ENCODE data around the gene RALB.

Gene RALB

DNA sequence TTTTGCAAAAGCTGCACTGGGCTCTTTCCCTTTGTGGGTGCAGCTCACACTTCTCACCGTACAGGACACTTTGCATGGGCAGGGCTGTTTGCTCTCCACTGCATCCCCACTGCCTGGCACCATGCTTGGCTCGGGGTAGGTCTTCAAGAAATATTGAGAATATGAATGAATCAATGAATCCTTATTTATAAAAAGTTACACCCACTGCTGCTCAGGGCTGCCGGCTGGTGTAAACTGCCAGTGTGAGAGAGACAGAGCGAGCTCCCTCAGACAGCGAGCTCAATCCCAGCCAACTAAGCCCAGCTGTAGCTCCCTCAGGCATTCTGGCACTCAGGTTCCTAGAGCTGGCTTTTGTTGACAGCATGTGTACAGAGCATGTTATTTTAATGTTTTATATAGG, 32.9 kb upstream of the RALB start:
- Histone ChIP-seq H3K27me3 (ENCODE audit: control insufficient read depth, insufficient read depth, low read length) (no peaks in the 10 kb centered on the region), H3K36me3 (ENCODE audit: control insufficient read depth, insufficient read depth, low read length) (no peaks in the 10 kb centered on the region), H3K4me3 (ENCODE audit: low read length) (no peak overlapping the region), H3K9ac (ENCODE audit: low read length) (no peak overlapping the region), H3K4me1 (ENCODE audit: control insufficient read depth, insufficient read depth, low read length) (peaks cover 10% of the 10 kb centered on the region), H3K27ac (ENCODE audit: low read depth, low read length) (no peak overlapping the region)

DNA sequence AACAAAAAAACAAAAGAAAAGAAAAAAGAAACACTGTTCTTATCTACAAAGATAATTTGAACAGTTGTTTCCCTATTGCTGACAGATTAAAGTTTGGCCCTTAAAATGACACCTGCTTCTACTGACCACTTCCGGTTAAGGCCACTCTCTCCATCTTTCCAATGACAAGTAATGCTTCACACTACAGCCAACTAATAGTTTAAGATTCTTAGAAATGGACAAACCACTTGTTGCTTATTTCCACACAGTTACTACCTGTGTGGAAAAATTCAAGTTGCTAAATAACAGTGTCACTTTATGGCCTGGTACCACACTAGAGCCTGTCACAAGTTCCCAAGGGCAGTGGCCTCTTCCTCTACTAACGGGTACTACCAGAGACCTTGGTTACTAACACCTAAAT, 31.9 kb upstream of the RALB start:
- Histone ChIP-seq H3K27ac (ENCODE audit: low read depth, low read length) (no peak overlapping the region), H3K9ac (ENCODE audit: low read length) (no peak overlapping the region), H3K36me3 (ENCODE audit: control insufficient read depth, insufficient read depth, low read length) (no peaks in the 10 kb centered on the region), H3K27me3 (ENCODE audit: control insufficient read depth, insufficient read depth, low read length) (no peaks in the 10 kb centered on the region), H3K4me3 (ENCODE audit: low read length) (no peak overlapping the region), H3K4me1 (ENCODE audit: control insufficient read depth, insufficient read depth, low read length) (peaks cover 10% of the 10 kb centered on the region)

DNA sequence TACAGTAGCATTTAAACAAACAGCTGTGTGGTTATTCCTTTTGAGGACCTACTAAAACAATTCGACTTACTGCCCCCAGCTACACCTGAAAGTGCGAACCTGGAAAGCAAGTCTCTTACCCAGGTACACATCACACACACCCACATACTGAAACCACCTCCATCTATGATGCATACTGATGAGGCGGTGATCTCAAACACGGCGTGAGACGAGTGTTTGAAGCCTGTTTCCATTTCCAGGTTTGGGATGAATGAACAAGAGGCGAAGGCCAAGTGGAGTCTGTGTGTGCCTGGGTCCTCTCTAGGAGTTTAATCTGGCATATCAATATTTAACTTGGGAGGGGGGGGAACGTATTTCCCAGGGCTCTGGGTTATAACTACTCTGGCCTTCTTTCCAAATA, 31.0 kb upstream of the RALB start:
- Histone ChIP-seq H3K27me3 (ENCODE audit: control insufficient read depth, insufficient read depth, low read length) (no peaks in the 10 kb centered on the region), H3K27ac (ENCODE audit: low read depth, low read length) (no peak overlapping the region), H3K4me1 (ENCODE audit: control insufficient read depth, insufficient read depth, low read length) (peaks cover 10% of the 10 kb centered on the region), H3K36me3 (ENCODE audit: control insufficient read depth, insufficient read depth, low read length) (no peaks in the 10 kb centered on the region), H3K9ac (ENCODE audit: low read length) (no peak overlapping the region), H3K4me3 (ENCODE audit: low read length) (no peak overlapping the region)

DNA sequence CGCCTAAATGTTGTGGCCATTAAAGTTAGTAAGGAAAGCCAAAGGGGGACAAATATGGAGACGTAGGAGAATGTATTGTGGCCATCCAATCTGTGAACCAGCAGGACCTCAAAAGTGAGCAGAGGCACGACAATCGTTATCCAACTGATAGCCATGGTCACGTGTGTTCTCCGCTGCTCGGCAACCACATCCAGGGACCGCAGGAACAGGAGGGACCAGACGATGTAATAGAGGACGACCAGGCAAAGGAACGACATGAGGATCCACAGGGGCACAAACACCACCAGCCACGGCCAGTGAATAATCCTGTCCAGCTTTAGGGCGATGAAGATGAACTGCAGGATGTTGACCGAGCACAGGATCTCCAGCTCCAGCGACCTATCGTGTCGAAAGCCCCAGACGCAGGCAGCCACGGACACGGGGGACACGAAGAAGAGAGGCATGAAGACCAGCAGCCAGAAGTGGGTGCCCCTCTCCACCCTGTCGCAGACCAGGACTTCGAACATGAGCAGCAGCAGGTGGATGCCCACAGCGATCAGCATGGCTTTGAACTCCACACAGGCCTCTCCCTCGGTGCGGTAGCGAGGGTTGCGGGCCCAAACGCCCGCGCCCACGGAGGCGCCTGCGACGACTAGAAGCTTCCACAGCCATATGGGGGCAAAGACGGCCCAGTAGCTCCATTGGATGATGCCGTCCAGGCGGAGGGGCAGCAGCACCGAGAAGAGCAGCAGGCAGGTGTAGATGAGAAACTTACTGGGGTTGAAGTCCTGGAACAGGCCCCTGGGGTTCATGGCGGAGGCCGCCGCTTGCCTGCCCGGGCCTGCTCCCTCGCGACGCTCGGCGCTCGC, 30.2 kb upstream of the RALB start:
- peak overlapping the region; percentile 16 for H3K9ac ChIP-seq (ENCODE audit: low read length)
- peak overlapping the region; percentile 93 for H3K27ac ChIP-seq (ENCODE audit: low read depth, low read length)
- no peaks in the 10 kb centered on the region for H3K27me3 ChIP-seq (ENCODE audit: control insufficient read depth, insufficient read depth, low read length)
- H3K36me3 ChIP-seq (ENCODE audit: control insufficient read depth, insufficient read depth, low read length), result no peaks in the 10 kb centered on the region
- peak overlapping the region; percentile 72 for H3K4me3 ChIP-seq (ENCODE audit: low read length)
- H3K4me1 ChIP-seq (ENCODE audit: control insufficient read depth, insufficient read depth, low read length), result peaks cover 10% of the 10 kb centered on the region

DNA sequence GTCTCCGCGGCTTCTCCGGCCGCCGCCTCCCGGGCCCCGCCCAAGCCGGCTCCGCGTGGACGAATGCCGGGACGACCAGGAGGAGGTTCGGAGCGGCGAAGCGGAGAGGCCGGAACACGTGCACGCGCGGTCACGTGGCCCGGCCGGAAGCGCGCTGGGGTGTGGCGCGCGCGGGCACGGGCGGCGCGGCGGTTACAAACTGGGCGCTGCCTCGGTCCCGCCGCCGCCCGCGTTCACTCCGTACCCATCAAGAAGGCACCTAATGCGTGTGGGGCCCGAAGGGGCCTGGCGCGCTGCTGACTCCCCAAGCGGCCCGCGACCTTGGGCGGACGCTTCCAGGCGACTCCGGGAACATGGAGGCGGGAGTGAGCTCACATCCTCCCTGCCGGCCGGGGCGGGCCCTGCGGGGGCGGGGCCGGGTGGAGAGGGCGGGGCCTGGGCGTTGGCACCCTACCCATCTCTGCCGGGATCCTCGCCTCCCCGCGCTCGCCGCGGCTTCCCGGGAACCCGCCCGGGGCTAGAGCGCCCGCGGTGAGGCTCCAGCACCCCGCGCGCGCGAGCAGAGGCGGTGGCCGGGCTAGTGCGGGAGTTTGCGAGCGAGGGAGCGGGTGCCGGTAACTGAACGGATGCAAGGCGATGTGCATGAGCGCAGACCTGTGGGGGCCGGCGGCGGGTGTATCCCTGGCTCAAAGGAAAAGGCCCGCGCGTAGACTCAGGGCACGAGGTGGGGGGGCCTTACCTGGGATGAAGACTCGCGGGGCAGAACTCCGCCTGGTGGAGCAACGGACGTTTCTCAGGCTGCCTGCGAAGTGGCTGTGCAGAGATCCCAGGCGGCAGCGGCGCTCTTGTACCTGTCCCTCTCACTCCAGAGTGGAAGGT, 29.4 kb upstream of the RALB start, which contains the start of gene TMEM185B:
TSS of gene TMEM185B (minus strand) at position 367 of the 879 bp plus-strand sequence. CDS start 424 bp downstream, outside the sequence.
- H3K27me3 ChIP-seq (ENCODE audit: control insufficient read depth, insufficient read depth, low read length), result no peaks in the 10 kb centered on the region
- H3K36me3 ChIP-seq (ENCODE audit: control insufficient read depth, insufficient read depth, low read length), result no peaks in the 10 kb centered on the region
- peak within 1 kb of the TSS; percentile 93 for H3K27ac ChIP-seq (ENCODE audit: low read depth, low read length)
- H3K4me3 ChIP-seq (ENCODE audit: low read length), result peak within 1 kb of the TSS; percentile 75
- H3K9ac ChIP-seq (ENCODE audit: low read length), result peak within 1 kb of the TSS; percentile 64
- H3K4me1 ChIP-seq (ENCODE audit: control insufficient read depth, insufficient read depth, low read length), result peaks cover 12% of the 10 kb centered on the region

DNA sequence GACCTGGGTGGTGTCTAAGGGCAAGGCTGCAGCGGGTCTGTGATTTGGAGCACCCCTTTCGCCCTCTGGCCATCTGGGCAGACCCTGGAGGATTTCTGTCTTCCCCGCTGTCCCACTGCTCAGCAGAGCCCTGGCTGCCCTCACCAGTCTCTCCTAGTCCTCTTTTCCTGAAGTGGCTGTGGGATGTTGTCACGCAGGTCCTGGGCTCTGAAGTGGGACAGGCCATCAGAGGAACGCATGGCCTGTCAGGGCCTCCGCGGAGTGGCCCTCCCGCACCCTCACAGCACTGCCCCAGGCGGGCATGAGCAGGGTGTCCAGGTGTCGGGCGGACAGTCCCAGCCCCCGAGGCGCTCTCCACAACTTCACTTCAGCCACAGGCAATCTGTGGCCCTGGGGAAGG, 28.4 kb upstream of the RALB start:
- H3K36me3 ChIP-seq (ENCODE audit: control insufficient read depth, insufficient read depth, low read length), result no peaks in the 10 kb centered on the region
- H3K4me3 ChIP-seq (ENCODE audit: low read length), result peak overlapping the region; percentile 75
- peaks cover 16% of the 10 kb centered on the region for H3K4me1 ChIP-seq (ENCODE audit: control insufficient read depth, insufficient read depth, low read length)
- H3K27ac ChIP-seq (ENCODE audit: low read depth, low read length), result no peak overlapping the region
- no peaks in the 10 kb centered on the region for H3K27me3 ChIP-seq (ENCODE audit: control insufficient read depth, insufficient read depth, low read length)
- no peak overlapping the region for H3K9ac ChIP-seq (ENCODE audit: low read length)

DNA sequence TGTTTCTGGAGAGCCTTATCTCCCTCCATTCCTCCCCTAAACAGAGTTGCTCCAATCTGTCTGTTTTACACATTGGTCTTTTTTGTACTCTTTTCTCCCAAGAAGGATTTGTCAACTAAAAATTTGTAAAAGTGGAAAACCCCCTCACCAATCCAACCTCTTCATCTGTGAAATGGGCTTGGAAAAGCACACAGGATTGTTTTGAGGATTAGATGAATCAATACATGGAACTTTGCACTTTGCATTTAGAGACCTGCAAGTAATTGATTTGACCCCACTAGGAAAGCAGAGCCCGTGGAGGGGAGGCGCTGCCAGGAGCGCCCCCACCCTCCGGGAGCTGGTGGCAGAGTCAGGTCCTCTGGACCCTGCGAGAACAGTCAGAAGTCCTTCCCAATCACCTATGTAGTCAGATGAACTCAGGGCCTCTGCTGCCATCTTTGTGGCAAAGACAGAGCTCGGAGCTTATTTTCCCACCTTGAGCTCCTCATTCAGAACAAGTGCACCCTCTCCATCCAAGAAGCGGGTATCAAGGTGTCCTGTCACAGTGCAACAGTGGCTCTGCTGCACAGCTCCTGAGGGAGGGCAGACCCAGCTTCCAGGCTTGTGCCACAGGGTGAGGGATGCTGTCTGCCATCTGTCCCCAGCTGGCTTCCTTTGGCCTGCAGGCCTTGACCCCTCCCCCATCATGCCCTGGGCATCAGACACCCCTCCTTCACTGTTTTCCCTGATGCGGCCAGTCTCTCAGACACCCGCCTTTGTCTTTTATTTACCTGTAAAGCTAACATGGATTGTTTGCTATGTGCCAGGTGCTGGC, 27.7 kb upstream of the RALB start:
- H3K4me3 ChIP-seq (ENCODE audit: low read length), result no peak overlapping the region
- no peak overlapping the region for H3K9ac ChIP-seq (ENCODE audit: low read length)
- no peaks in the 10 kb centered on the region for H3K27me3 ChIP-seq (ENCODE audit: control insufficient read depth, insufficient read depth, low read length)
- H3K27ac ChIP-seq (ENCODE audit: low read depth, low read length), result no peak overlapping the region
- H3K36me3 ChIP-seq (ENCODE audit: control insufficient read depth, insufficient read depth, low read length), result no peaks in the 10 kb centered on the region
- peaks cover 16% of the 10 kb centered on the region for H3K4me1 ChIP-seq (ENCODE audit: control insufficient read depth, insufficient read depth, low read length)

DNA sequence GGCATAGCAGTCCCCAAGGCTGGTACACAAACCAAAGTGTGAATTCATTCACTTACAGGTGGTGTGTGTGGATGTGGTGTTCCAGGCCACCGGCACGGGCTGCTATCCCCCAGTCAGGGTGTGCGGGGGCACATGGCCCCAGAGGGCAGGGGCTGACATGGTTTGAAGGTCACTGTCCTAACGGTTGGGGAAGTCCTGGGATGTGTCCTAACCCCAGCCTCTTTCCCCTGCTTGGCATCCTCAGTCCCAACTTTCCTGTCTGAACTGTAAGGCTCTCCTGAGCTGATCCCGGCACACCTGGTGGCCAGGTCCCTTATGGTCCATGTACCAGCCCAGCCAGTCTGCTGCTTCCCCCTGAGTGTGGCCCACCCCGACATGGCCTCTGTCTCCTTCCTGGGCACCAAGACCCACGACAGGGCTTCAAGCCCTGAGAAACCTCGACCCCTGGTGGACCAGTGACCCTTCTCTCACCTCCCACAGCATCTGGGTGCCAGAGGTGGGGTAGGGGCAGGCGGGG, 27.0 kb upstream of the RALB start:
- Histone ChIP-seq H3K4me1 (ENCODE audit: control insufficient read depth, insufficient read depth, low read length) (peaks cover 16% of the 10 kb centered on the region), H3K27ac (ENCODE audit: low read depth, low read length) (no peak overlapping the region), H3K9ac (ENCODE audit: low read length) (no peak overlapping the region), H3K4me3 (ENCODE audit: low read length) (no peak overlapping the region), H3K36me3 (ENCODE audit: control insufficient read depth, insufficient read depth, low read length) (no peaks in the 10 kb centered on the region), H3K27me3 (ENCODE audit: control insufficient read depth, insufficient read depth, low read length) (no peaks in the 10 kb centered on the region)

DNA sequence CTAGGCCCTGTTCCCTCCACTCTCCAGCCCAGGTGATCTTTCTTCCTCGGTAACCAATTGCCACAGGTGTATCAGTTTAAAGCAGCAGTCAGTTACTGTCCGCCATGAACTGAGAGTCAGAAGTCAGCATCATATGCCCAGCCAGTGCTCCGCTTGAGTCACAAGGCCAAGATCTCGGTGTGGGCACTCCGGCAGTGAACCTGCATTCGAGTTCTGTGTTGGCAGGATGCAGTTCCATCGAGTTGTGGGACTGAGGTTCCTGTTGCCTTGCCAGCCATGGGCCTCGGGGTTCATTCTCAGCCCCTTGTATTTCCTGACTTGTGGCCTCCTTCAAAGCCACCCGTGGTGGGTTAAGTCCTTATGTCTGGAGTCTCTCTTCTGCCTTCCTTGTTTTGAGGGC, 26.3 kb upstream of the RALB start:
- no peaks in the 10 kb centered on the region for H3K36me3 ChIP-seq (ENCODE audit: control insufficient read depth, insufficient read depth, low read length)
- H3K4me3 ChIP-seq (ENCODE audit: low read length), result no peak overlapping the region
- H3K27ac ChIP-seq (ENCODE audit: low read depth, low read length), result no peak overlapping the region
- H3K9ac ChIP-seq (ENCODE audit: low read length), result no peak overlapping the region
- no peaks in the 10 kb centered on the region for H3K27me3 ChIP-seq (ENCODE audit: control insufficient read depth, insufficient read depth, low read length)
- H3K4me1 ChIP-seq (ENCODE audit: control insufficient read depth, insufficient read depth, low read length), result peaks cover 16% of the 10 kb centered on the region

DNA sequence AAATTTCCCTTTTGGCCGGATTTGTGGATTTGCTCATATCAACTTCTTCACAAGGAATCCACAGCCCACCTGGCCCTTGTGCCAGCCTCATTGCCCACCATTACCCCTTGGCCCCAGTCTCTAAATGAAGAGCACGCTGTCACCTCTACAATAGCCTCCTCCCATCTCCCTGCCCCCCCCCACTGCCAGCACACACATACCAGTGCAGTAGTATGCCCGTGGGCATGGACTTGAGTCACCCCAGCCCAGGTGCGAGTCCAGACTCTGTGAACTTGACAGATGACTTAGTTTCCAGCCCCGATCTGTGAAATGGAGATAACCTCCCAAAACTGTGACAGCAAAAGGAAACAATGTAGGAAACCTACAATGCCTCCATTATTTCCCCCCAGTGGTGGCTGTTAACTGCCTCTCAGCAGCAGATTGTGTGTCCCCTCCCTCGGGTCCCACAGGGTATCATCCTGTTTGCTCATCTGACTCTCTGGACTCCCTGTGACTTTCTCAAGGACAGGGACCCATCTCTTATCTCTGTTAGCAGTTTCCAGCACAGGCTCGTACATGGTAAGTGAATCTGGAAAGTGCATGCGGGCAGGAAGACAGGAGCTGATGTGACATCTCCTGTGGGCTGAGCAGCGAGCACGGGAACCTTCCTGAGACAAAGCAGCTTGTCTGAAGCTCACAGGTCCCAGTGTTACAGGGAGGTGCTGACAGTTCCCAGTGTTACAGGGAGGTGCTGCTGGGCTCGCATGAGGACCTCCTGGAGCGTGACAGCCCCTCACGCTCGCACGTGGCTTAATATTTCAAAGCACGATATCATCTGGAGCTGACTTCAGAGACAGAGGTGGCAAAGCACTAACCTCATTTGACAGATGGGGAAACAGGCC, 25.3 kb upstream of the RALB start:
- H3K36me3 ChIP-seq (ENCODE audit: control insufficient read depth, insufficient read depth, low read length), result no peaks in the 10 kb centered on the region
- no peaks in the 10 kb centered on the region for H3K27me3 ChIP-seq (ENCODE audit: control insufficient read depth, insufficient read depth, low read length)
- no peak overlapping the region for H3K9ac ChIP-seq (ENCODE audit: low read length)
- H3K27ac ChIP-seq (ENCODE audit: low read depth, low read length), result no peak overlapping the region
- peaks cover 15% of the 10 kb centered on the region for H3K4me1 ChIP-seq (ENCODE audit: control insufficient read depth, insufficient read depth, low read length)
- no peak overlapping the region for H3K4me3 ChIP-seq (ENCODE audit: low read length)

DNA sequence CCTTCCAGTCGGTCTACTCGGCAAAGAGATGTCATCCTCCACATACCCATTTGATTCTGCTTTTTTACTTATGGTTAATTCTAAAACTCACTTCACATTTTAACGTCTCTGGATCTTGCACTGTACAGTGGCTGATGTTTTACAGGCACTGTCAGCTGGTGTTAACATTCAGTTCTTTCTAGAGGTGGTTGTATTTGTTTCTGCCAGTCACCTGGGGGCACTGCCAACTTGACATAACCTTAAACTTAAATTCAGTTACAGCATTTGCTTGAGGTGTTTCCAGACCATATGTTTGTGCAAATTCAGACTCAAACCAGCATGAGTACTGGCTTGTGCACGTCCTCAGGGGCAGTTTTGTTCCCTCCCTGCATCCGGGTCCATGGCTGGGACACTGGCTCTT, 24.1 kb upstream of the RALB start:
- Histone ChIP-seq H3K36me3 (ENCODE audit: control insufficient read depth, insufficient read depth, low read length) (no peaks in the 10 kb centered on the region), H3K9ac (ENCODE audit: low read length) (no peak overlapping the region), H3K4me1 (ENCODE audit: control insufficient read depth, insufficient read depth, low read length) (peaks cover 11% of the 10 kb centered on the region), H3K27me3 (ENCODE audit: control insufficient read depth, insufficient read depth, low read length) (no peaks in the 10 kb centered on the region), H3K27ac (ENCODE audit: low read depth, low read length) (peak overlapping the region; percentile 15), H3K4me3 (ENCODE audit: low read length) (no peak overlapping the region)
